HepG2 (cell line): ENCODE measurements around the gene SLIT1. TPM values are rescaled to one million over a fixed set of nuclear protein-coding genes. Genes with fewer than 3 reads are reported as not detected.

Experiments used
- ATAC-seq: fragments of 200-7000 bp; cut with Tn5 transposase; 3 replicates; pipeline ENCODE4 v1.9.1; 2020; ENCODE audit warnings: mild to moderate bottlenecking, moderate library complexity
- BruUV-seq: library from RNA; stranded (reverse); fragments of 400-500 nt; replicated peaks from 2 replicates; lab custom pipeline; 2021; lab: Mats Ljungman, UMichigan
- CTCF ChIA-PET: fragments of 300-600 bp; formaldehyde crosslinking; extraction: SDS; loops from one replicate; lab custom pipeline; 2021; ENCODE audit warnings: low total read pairs, inconsistent platforms, low intra/inter-chr PET ratio; lab: Yijun Ruan, JAX
- POLR2A ChIA-PET: fragments of 350-600 bp; sonication (Branson Sonifier 250); formaldehyde crosslinking; loops from one replicate; lab custom pipeline; 2020; ENCODE audit warnings: antibody characterized with exemption, inconsistent platforms; lab: Yijun Ruan, JAX
- DNase-seq: peaks from one replicate; pipeline ENCODE4 v3.0.0-alpha.2; 2015; ENCODE audit warnings: low spot score
- FAIRE-seq: peaks from 3 replicates; lab custom pipeline; 2011; peaks lifted over from hg19 to GRCh38; lab: Jason Lieb, UNC
- H2AFZ ChIP-seq: one replicate; pipeline ENCODE4 v1.6.1; 2011; ENCODE audit warnings: low read length, inconsistent platforms
- H3K27ac ChIP-seq: fragments of 300-600 bp; 3 replicates; pipeline ENCODE4 v1.8.0; 2011; ENCODE audit warnings: mixed run types, mild to moderate bottlenecking, mixed read lengths, low read length, inconsistent platforms; ENCODE audit not compliant: insufficient read depth; ENCODE audit errors: extremely low read length
- H3K27me3 ChIP-seq, 2 experiments: fragments of 200-600 bp in 1 of 2; 2 replicates in 1 of 2; 3 replicates in 1 of 2; pipeline versions ENCODE4 v1.6.0 to v1.8.0; 2011; ENCODE audit warnings: low read length in 2 of 2, mild to moderate bottlenecking in 2 of 2, moderate library complexity in 2 of 2, inconsistent platforms in 1 of 2; ENCODE audit not compliant: insufficient read depth in 2 of 2, control insufficient read depth in 1 of 2
- H3K36me3 ChIP-seq, 2 experiments: fragments of 200-600 bp in 1 of 2; replicated peaks in 1 of 2; 2 replicates in 1 of 2; 3 replicates in 1 of 2; pipeline versions ENCODE4 v1.5.1 to v1.8.0; 2011; ENCODE audit warnings: low read length in 2 of 2, inconsistent platforms in 1 of 2; ENCODE audit not compliant: insufficient read depth in 2 of 2, control insufficient read depth in 1 of 2
- H3K4me1 ChIP-seq: 2 replicates; pipeline ENCODE4 v1.5.1; 2012; ENCODE audit warnings: low read length, inconsistent platforms; ENCODE audit not compliant: insufficient read depth
- H3K4me2 ChIP-seq: 2 replicates; pipeline ENCODE4 v1.6.0; 2011; ENCODE audit warnings: low read depth, low read length, inconsistent platforms
- H3K4me3 ChIP-seq, 3 experiments: fragments of 200-600 bp in 1 of 3; sonication (generic), shearing (Covaris generic) in 1 of 3; replicated peaks in 1 of 3; 2 replicates each; pipeline ENCODE4 v1.5.1; 2011 to 2016; ENCODE audit warnings: low read length in 3 of 3, inconsistent platforms in 2 of 3, low read depth in 2 of 3, mild to moderate bottlenecking in 2 of 3, control low read depth in 1 of 3, mixed read lengths in 1 of 3; ENCODE audit not compliant: insufficient read depth in 1 of 3
- H3K79me2 ChIP-seq: one replicate; pipeline ENCODE4 v1.6.1; 2011; ENCODE audit warnings: low read length, inconsistent platforms; ENCODE audit not compliant: insufficient read depth
- H3K9ac ChIP-seq: 2 replicates; pipeline ENCODE4 v1.6.0; 2011; ENCODE audit warnings: mild to moderate bottlenecking, low read depth, low read length, inconsistent platforms; ENCODE audit not compliant: insufficient read depth
- H3K9me3 ChIP-seq: 2 replicates; pipeline ENCODE4 v1.5.1; 2012; ENCODE audit warnings: mild to moderate bottlenecking, low read length
- H4K20me1 ChIP-seq: 2 replicates; pipeline ENCODE4 v1.6.0; 2011; ENCODE audit warnings: inconsistent platforms, mild to moderate bottlenecking, low read length, moderate library complexity; ENCODE audit not compliant: insufficient read depth
- ETV6 ChIP-seq: sonication (generic); formaldehyde crosslinking; conservative IDR thresholded peaks from 2 replicates; pipeline ENCODE4 v1.4.0; 2020; ENCODE audit warnings: missing genetic modification reagents
- GLMP ChIP-seq: sonication (generic); formaldehyde crosslinking; IDR thresholded peaks from 2 replicates; pipeline ENCODE4 v1.9.0; 2021; ENCODE audit warnings: missing genetic modification reagents, mild to moderate bottlenecking, borderline replicate concordance
- GTF2F1 ChIP-seq: fragments of 150-350 bp; IDR thresholded peaks from 2 replicates; pipeline ENCODE4 v1.6.1; 2014; ENCODE audit warnings: low read length
- KMT2B ChIP-seq: IDR thresholded peaks from 2 replicates; pipeline ENCODE4 v1.6.1; 2016; ENCODE audit warnings: missing genetic modification reagents, missing compliant biosample characterization
- SNRNP70 ChIP-seq: fragments of 200-400 bp; formaldehyde crosslinking; IDR thresholded peaks from 2 replicates; pipeline ENCODE4 v1.6.1; 2017; ENCODE audit warnings: mild to moderate bottlenecking, low read depth, low read length, moderate library complexity
- ZFX ChIP-seq: sonication (generic); formaldehyde crosslinking; IDR thresholded peaks from 2 replicates; pipeline ENCODE4 v1.4.0; 2020; ENCODE audit warnings: mild to moderate bottlenecking, low read depth, missing genetic modification reagents, moderate library complexity
- ZNF142 ChIP-seq: sonication (generic); formaldehyde crosslinking; IDR thresholded peaks from 2 replicates; pipeline ENCODE4 v1.4.0; 2020; ENCODE audit warnings: missing genetic modification reagents
- ZNF180 ChIP-seq: sonication (generic); formaldehyde crosslinking; IDR thresholded peaks from 2 replicates; pipeline ENCODE4 v1.4.0; 2020; ENCODE audit warnings: low read depth, missing genetic modification reagents, borderline replicate concordance
- ZNF460 ChIP-seq: sonication (generic); formaldehyde crosslinking; IDR thresholded peaks from 2 replicates; pipeline ENCODE4 v1.5.1; 2020; ENCODE audit warnings: missing genetic modification reagents, mild to moderate bottlenecking, borderline replicate concordance
- ZNF512 ChIP-seq: sonication (generic); formaldehyde crosslinking; IDR thresholded peaks from 2 replicates; pipeline ENCODE4 v1.4.0; 2020; ENCODE audit warnings: mild to moderate bottlenecking, missing genetic modification reagents
- ZNF883 ChIP-seq: sonication (generic); formaldehyde crosslinking; IDR thresholded peaks from 2 replicates; pipeline ENCODE4 v1.5.1; 2020; ENCODE audit warnings: mild to moderate bottlenecking, missing genetic modification reagents; ENCODE audit errors: not compliant biosample characterization
- ZSCAN5A ChIP-seq: sonication (generic); formaldehyde crosslinking; IDR thresholded peaks from 2 replicates; pipeline ENCODE4 v1.8.0; 2022; ENCODE audit warnings: mild to moderate bottlenecking, missing genetic modification reagents, borderline replicate concordance
- WGBS: methylation state at CpG from one replicate; pipeline ENCODE4 v1.1.6; 2017; ENCODE audit warnings: low lambda C conversion rate; 5-methylcytosine and 5-hydroxymethylcytosine counted together
- in situ Hi-C: cut with HindIII; loops from 2 replicates; pipeline ENCODE4 v1.10.0; 2017; ENCODE audit warnings: low pct_unique_long_range_greater_than_20kb; ENCODE audit not compliant: extremely low pct_ligation_motif_present
- intact Hi-C: fragments of 100-400 bp; cut with micrococcal nuclease; formaldehyde crosslinking; loops from one replicate; pipeline ENCODE4 v1.10.0; 2022; ENCODE audit not compliant: unreplicated experiment
- polyA plus RNA-seq, 8 experiments: library from polyadenylated mRNA; depleted of rRNA in 3 of 8; stranded (reverse) in 7 of 8; unstranded in 1 of 8; fragments of >200 nt; fragmentation: Illumina TruSeq in 4 of 8; extraction: Trizol in 4 of 8; gene quantifications; 2 replicates each; pipeline versions ENCODE4 v1.2.1 to v1.2.3, GENCODE V29; 2011 to 2016; ENCODE audit warnings: low read depth in 4 of 8, missing spikeins in 1 of 8, mixed read lengths in 1 of 8; ENCODE audit not compliant: insufficient read depth in 1 of 8
- total RNA-seq, 5 experiments: library from RNA; depleted of rRNA; stranded (reverse); fragments of >200 nt; fragmentation: Illumina TruSeq; extraction: Trizol; gene quantifications; 2 replicates each; pipeline ENCODE4 v1.2.3, GENCODE V29; 2016; ENCODE audit warnings: low read depth in 1 of 5

Gene SLIT1
- total and polyA plus RNA-seq, 2 of the 13 experiments (the other 11 are each of a cell fraction or from before 2014, with no cell fraction given): 0.09 to 0.33 TPM

- no peak for TF ChIP-seq SNRNP70
- TF ChIP-seq GTF2F1: no peak
- TF ChIP-seq ZNF460 (CRISPR knock-in tag): no peak
- no peak for TF ChIP-seq ZFX (CRISPR knock-in tag)
- TF ChIP-seq ZNF883 (CRISPR knock-in tag): no peak
Measured at GRCh38 chr10:97099089-97099488, 86.7 kb downstream of the SLIT1 start (continued).

- Histone ChIP-seq H3K79me2 (no peaks in the 10 kb centered on the region), H3K9me3 (no peaks in the 10 kb centered on the region), H3K4me2 (no peak overlapping the region), H3K4me1 (no peaks in the 10 kb centered on the region), H3K27me3 (peaks cover 8 to 87% of the 10 kb centered on the region in 2 experiments), H3K27ac (no peak overlapping the region), H3K36me3 (no peaks in the 10 kb centered on the region), H4K20me1 (no peaks in the 10 kb centered on the region), H3K4me3 (no peak overlapping the region), H2AFZ (no peak overlapping the region), H3K9ac (no peak overlapping the region)
- FAIRE-seq: no peak
- ATAC-seq: no peak
- BruUV-seq: no TSS peak
- 8% methylated on average over 6 of the region's 6 CpGs for WGBS
- intact Hi-C loops: no loop called here
- ChIA-PET POLR2A (no interaction called here), CTCF (no interaction called here)
- in situ Hi-C loops: no loop called here
- no peak for DNase-seq
- no peak for TF ChIP-seq ZNF142 (CRISPR knock-in tag)
- no peak for TF ChIP-seq GLMP (CRISPR knock-in tag)
- TF ChIP-seq ZNF512 (CRISPR knock-in tag): no peak
- TF ChIP-seq ZSCAN5A (CRISPR knock-in tag): no peak
- no peak for TF ChIP-seq KMT2B (CRISPR knock-in tag)
- TF ChIP-seq ZNF180: no peak
- TF ChIP-seq ETV6 (CRISPR knock-in tag): no peak
Measured at GRCh38 chr10:97097084-97097433, 88.7 kb downstream of the SLIT1 start.
